Endothelial cell of umbilical vein (primary cell): ENCODE data around the gene GATA3. TPM values are rescaled to one million over a fixed set of nuclear protein-coding genes. Genes with fewer than 3 reads are reported as not detected.

Experiments used
- BruUV-seq: library from RNA; stranded (reverse); fragments of 400-500 nt; replicated peaks from 2 replicates; lab custom pipeline; 2021; lab: Mats Ljungman, UMichigan
- CTCF ChIA-PET: fragments of 300-600, 350-600 bp; sonication (Branson Sonifier 250); formaldehyde crosslinking; loops from one replicate; lab custom pipeline; 2021; ENCODE audit warnings: antibody characterized with exemption, inconsistent platforms; lab: Charles Lee
- POLR2A ChIA-PET: fragments of 300-600, 350-600 bp; sonication (Branson Sonifier 250); formaldehyde crosslinking; loops from one replicate; lab custom pipeline; 2021; ENCODE audit warnings: antibody characterized with exemption, inconsistent platforms; lab: Charles Lee
- DNase-seq: peaks from one replicate; pipeline ENCODE4 v3.0.0-alpha.2; 2011; ENCODE audit warnings: low read depth, low spot score
- FAIRE-seq: peaks from 2 replicates; lab custom pipeline; 2011; peaks lifted over from hg19 to GRCh38; lab: Jason Lieb, UNC
- H2AFZ ChIP-seq: 2 replicates; pipeline ENCODE4 v1.6.0; 2012; ENCODE audit warnings: low read depth, low read length, control low read depth, inconsistent platforms
- H3K27ac ChIP-seq: 2 replicates; pipeline ENCODE4 v1.5.1; 2011; ENCODE audit warnings: low read depth, mild to moderate bottlenecking, control low read depth, low read length, moderate library complexity; ENCODE audit not compliant: insufficient read depth
- H3K27me3 ChIP-seq, 2 experiments: 2 replicates each; pipeline versions ENCODE4 v1.6.0 to v1.6.1; 2011; ENCODE audit warnings: low read length in 2 of 2, mixed read lengths in 1 of 2; ENCODE audit not compliant: control insufficient read depth in 2 of 2, insufficient read depth in 2 of 2
- H3K36me3 ChIP-seq, 2 experiments: 2 replicates in 1 of 2; 3 replicates in 1 of 2; pipeline ENCODE4 v1.5.1; 2011; ENCODE audit warnings: low read length in 2 of 2, mild to moderate bottlenecking in 1 of 2, moderate library complexity in 1 of 2; ENCODE audit not compliant: control insufficient read depth in 2 of 2, insufficient read depth in 2 of 2; ENCODE audit errors: extremely low read depth in 1 of 2
- H3K4me1 ChIP-seq: 3 replicates; pipeline ENCODE4 v1.5.1; 2011; ENCODE audit warnings: mild to moderate bottlenecking, low read length; ENCODE audit not compliant: control insufficient read depth, insufficient read depth; ENCODE audit errors: extremely low read depth
- H3K4me2 ChIP-seq: 2 replicates; pipeline ENCODE4 v1.6.1; 2011; ENCODE audit warnings: low read length, control low read depth, mixed read lengths; ENCODE audit not compliant: insufficient read depth
- H3K4me3 ChIP-seq, 3 experiments: fragments of 200-600 bp in 1 of 3; sonication (generic), shearing (Covaris generic) in 1 of 3; replicated peaks in 1 of 3; 2 replicates each; pipeline ENCODE4 v1.5.1; 2011 to 2016; ENCODE audit warnings: control low read depth in 3 of 3, low read length in 3 of 3, mild to moderate bottlenecking in 2 of 3, inconsistent platforms in 1 of 3, low read depth in 1 of 3, moderate library complexity in 1 of 3; ENCODE audit not compliant: insufficient read depth in 1 of 3
- H3K79me2 ChIP-seq: 2 replicates; pipeline ENCODE4 v1.6.0; 2012; ENCODE audit warnings: low read length, inconsistent platforms; ENCODE audit not compliant: control insufficient read depth, insufficient read depth
- H3K9ac ChIP-seq: replicated peaks from 2 replicates; pipeline ENCODE3; 2011; ENCODE audit warnings: low read length, control low read depth; ENCODE audit not compliant: insufficient read depth; ENCODE audit errors: extremely low read depth
- H3K9me1 ChIP-seq: replicated peaks from 3 replicates; pipeline ENCODE4 v1.6.0; 2011; ENCODE audit warnings: mild to moderate bottlenecking, low read length; ENCODE audit not compliant: control insufficient read depth, insufficient read depth; ENCODE audit errors: extremely low read depth
- H3K9me3 ChIP-seq: replicated peaks from 2 replicates; pipeline ENCODE4 v1.5.1; 2012; ENCODE audit warnings: low read length, inconsistent platforms; ENCODE audit not compliant: control insufficient read depth, insufficient read depth
- H4K20me1 ChIP-seq: replicated peaks from 2 replicates; pipeline ENCODE3; 2011; ENCODE audit warnings: mild to moderate bottlenecking, low read length; ENCODE audit not compliant: control insufficient read depth, insufficient read depth; ENCODE audit errors: extremely low read depth
- CTCF ChIP-seq, 2 donors: IDR thresholded peaks; 1 replicate in 1 of 2; 2 replicates in 1 of 2; pipeline ENCODE4 v1.5.1; 2011; ENCODE audit warnings: low read length in 2 of 2, mild to moderate bottlenecking in 2 of 2, moderate library complexity in 2 of 2, control low read depth in 1 of 2, inconsistent platforms in 1 of 2, low read depth in 1 of 2; ENCODE audit not compliant: insufficient read depth in 1 of 2; ENCODE audit errors: extremely low read depth in 1 of 2
- EZH2 ChIP-seq: IDR thresholded peaks from 2 replicates; pipeline ENCODE4 v1.6.1; 2012; ENCODE audit warnings: borderline replicate concordance, low read depth, mild to moderate bottlenecking, moderate library complexity, low read length, inconsistent platforms; ENCODE audit not compliant: severe bottlenecking
- FOS ChIP-seq: IDR thresholded peaks from 2 replicates; pipeline ENCODE4 v1.6.1; 2011; ENCODE audit warnings: mild to moderate bottlenecking, low read length, moderate library complexity, borderline replicate concordance; ENCODE audit not compliant: insufficient read depth
- GATA2 ChIP-seq: IDR thresholded peaks from 2 replicates; pipeline ENCODE4 v1.7.0; 2011; ENCODE audit warnings: low read depth, mild to moderate bottlenecking, moderate library complexity, mixed read lengths, low read length; ENCODE audit not compliant: insufficient read length, insufficient read depth
- JUN ChIP-seq: IDR thresholded peaks from 2 replicates; pipeline ENCODE4 v1.6.1; 2011; ENCODE audit warnings: borderline replicate concordance, low read depth; ENCODE audit not compliant: insufficient read length, insufficient read depth
- MAX ChIP-seq: IDR thresholded peaks from 2 replicates; pipeline ENCODE4 v1.6.1; 2011; ENCODE audit not compliant: insufficient read depth, insufficient read length
- MYC ChIP-seq: IDR thresholded peaks from one replicate; pipeline ENCODE4 v1.6.1; 2011; ENCODE audit warnings: mild to moderate bottlenecking, low read depth, low read length
- POLR2A ChIP-seq: IDR thresholded peaks from 2 replicates; pipeline ENCODE4 v1.6.1; 2012; ENCODE audit warnings: low read depth, mild to moderate bottlenecking, control low read depth, low read length
- POLR2AphosphoS5 ChIP-seq: IDR thresholded peaks from 2 replicates; pipeline ENCODE4 v1.6.1; 2012; ENCODE audit warnings: low read depth, mild to moderate bottlenecking, control low read depth, low read length, moderate library complexity; ENCODE audit not compliant: insufficient read depth
- dilution Hi-C: fragments of 300-500 bp; cut with MboI; formaldehyde crosslinking; loops from one replicate; pipeline ENCODE4 v1.15.0; 2019; ENCODE audit warnings: low sequenced_read_pairs; ENCODE audit not compliant: extremely low pct_ligation_motif_present
- intact Hi-C: fragments of 100-400 bp; cut with micrococcal nuclease; formaldehyde crosslinking; loops from one replicate; pipeline ENCODE4 v1.10.0; 2022
- polyA plus RNA-seq, 4 experiments: library from polyadenylated mRNA; depleted of rRNA in 3 of 4; stranded (reverse) in 3 of 4; unstranded in 1 of 4; fragments of >200 nt; gene quantifications; 2 replicates each; pipeline versions ENCODE4 v1.2.1 to v1.2.3, GENCODE V29; 2011 to 2012; ENCODE audit warnings: missing spikeins in 1 of 4
- total RNA-seq: library from RNA; stranded (reverse); gene quantifications from 2 replicates; pipeline ENCODE4 v1.2.3, GENCODE V29; 2021

The GATA3 gene
- total and polyA plus RNA-seq, 2 donors (not counting 3 experiments of a cell fraction or from before 2014, with no cell fraction given), result 9.3 to 33.0 TPM

GRCh38 chr10:8104721-8105120 lies 50.2 kb downstream of the GATA3 start:
- Histone ChIP-seq H3K4me1 (no peaks in the 10 kb centered on the region), H3K27me3 (peaks cover 2% of the 10 kb centered on the region in 2 experiments), H3K4me3 (no peak overlapping the region), H3K27ac (no peak overlapping the region), H3K4me2 (no peak overlapping the region), H3K9me3 (no peaks in the 10 kb centered on the region), H2AFZ (no peak overlapping the region), H3K79me2 (no peaks in the 10 kb centered on the region), H3K9ac (no peak overlapping the region), H4K20me1 (no peaks in the 10 kb centered on the region), H3K36me3 (no peaks in the 10 kb centered on the region), H3K9me1 (no peaks in the 10 kb centered on the region)
- POLR2A ChIA-PET, result no interaction called here
- TF ChIP-seq MAX, result no peak
- CTCF ChIA-PET, result interaction anchor here (1.3 kb wide), 1 partner anchor 26 kb away, joined by 3 read pairs; no protein-coding TSS in a partner anchor
- DNase-seq, result no peak
- intact Hi-C loops (no loop called here), dilution Hi-C loops (no loop called here)
- no peak for FAIRE-seq
- no TSS peak for BruUV-seq

- Histone ChIP-seq H3K36me3 (no peaks in the 10 kb centered on the region), H3K9me3 (no peaks in the 10 kb centered on the region), H3K27me3 (peaks cover 0 to 2% of the 10 kb centered on the region in 2 experiments), H3K27ac (no peak overlapping the region), H3K79me2 (no peaks in the 10 kb centered on the region), H3K9ac (no peak overlapping the region), H3K4me1 (no peaks in the 10 kb centered on the region), H4K20me1 (no peaks in the 10 kb centered on the region), H2AFZ (no peak overlapping the region), H3K4me3 (no peak overlapping the region), H3K9me1 (no peaks in the 10 kb centered on the region), H3K4me2 (no peak overlapping the region)
- dilution Hi-C loops (no loop called here), intact Hi-C loops (no loop called here)
- ChIA-PET CTCF (interaction anchor here (1.6 kb wide), 1 partner anchor 11 kb away, joined by 5 read pairs; no protein-coding TSS in a partner anchor), POLR2A (no interaction called here)
- FAIRE-seq, result no peak
- BruUV-seq, result no TSS peak
- no peak for TF ChIP-seq CTCF (IDR thresholded peaks at IDR 0.05; ENCODE audit: extremely low read depth in 1 of 2, insufficient read depth in 1 of 2, low read depth in 1 of 2, low read length in 2 of 2)
- TF ChIP-seq MYC, result no peak
- TF ChIP-seq POLR2A, result no peak
- TF ChIP-seq FOS, result no peak
- TF ChIP-seq GATA2, result no peak
- TF ChIP-seq JUN, result no peak
- TF ChIP-seq EZH2, result no peak
- no peak for TF ChIP-seq POLR2AphosphoS5
- no peak for TF ChIP-seq MAX
- DNase-seq, result no peak
Measured at GRCh38 chr10:8105932-8106331, 51.4 kb downstream of the GATA3 start.
